ENCODE measurements around the gene VPS39.

The VPS39 gene

DNA sequence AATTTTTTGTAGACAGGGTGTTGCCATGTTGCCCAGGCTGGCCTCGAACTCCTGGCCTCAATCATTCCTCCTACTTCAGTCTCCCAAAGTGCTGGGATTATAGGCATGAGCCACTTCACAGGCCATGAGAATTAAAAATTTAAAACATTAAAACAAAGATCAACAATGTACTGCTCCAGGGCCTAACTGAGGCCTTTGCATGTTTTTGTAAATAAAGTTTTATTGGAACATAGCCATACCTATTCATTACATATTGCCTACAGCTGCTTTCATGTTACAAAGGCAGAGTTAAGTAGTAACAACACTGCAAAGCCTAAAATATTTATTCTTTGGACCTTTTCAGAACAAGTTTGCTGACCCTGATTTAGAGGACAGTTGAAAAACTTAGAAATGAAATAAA lies 9.6 kb downstream of the VPS39 start:
- Histone ChIP-seq H3K4me2 (ENCODE audit: low read length) (no peak overlapping the region), H3K27me3 (ENCODE audit: control insufficient read depth, low read length) (no peaks in the 10 kb centered on the region), H3K4me3 (ENCODE audit: low read length) (no peak overlapping the region), H3F3A (ENCODE audit: control insufficient read depth, insufficient read depth) (no peaks in the 10 kb centered on the region), H3K9me3 (ENCODE audit: control insufficient read depth, insufficient read depth, low read length) (no peaks in the 10 kb centered on the region; the same call in 1 of the 2 replicates), H3K36me3 (ENCODE audit: control insufficient read depth, low read length) (peaks cover 28% of the 10 kb centered on the region), H3K4me1 (ENCODE audit: control insufficient read depth, low read length) (no peaks in the 10 kb centered on the region), H3K9me2 (replicated peaks; ENCODE audit: control insufficient read depth, low read length) (no peaks in the 10 kb centered on the region), H4K20me1 (ENCODE audit: control insufficient read depth, insufficient read depth, low read depth, low read length) (no peaks in the 10 kb centered on the region), H3K79me2 (ENCODE audit: control insufficient read depth, low read length) (peaks cover 24% of the 10 kb centered on the region), H3K27ac (ENCODE audit: low read depth, low read length) (no peak overlapping the region)
- TF ChIP-seq, protein P1, sequence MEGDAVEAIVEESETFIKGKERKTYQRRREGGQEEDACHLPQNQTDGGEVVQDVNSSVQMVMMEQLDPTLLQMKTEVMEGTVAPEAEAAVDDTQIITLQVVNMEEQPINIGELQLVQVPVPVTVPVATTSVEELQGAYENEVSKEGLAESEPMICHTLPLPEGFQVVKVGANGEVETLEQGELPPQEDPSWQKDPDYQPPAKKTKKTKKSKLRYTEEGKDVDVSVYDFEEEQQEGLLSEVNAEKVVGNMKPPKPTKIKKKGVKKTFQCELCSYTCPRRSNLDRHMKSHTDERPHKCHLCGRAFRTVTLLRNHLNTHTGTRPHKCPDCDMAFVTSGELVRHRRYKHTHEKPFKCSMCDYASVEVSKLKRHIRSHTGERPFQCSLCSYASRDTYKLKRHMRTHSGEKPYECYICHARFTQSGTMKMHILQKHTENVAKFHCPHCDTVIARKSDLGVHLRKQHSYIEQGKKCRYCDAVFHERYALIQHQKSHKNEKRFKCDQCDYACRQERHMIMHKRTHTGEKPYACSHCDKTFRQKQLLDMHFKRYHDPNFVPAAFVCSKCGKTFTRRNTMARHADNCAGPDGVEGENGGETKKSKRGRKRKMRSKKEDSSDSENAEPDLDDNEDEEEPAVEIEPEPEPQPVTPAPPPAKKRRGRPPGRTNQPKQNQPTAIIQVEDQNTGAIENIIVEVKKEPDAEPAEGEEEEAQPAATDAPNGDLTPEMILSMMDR (IDR thresholded peaks at IDR 0.05; ENCODE audit: low read depth, low read length, poor library complexity, severe bottlenecking) = no peak
- TF ChIP-seq EZH2phosphoT487 (IDR thresholded peaks at IDR 0.05; ENCODE audit: borderline replicate concordance, low read length) = no peak

DNA sequence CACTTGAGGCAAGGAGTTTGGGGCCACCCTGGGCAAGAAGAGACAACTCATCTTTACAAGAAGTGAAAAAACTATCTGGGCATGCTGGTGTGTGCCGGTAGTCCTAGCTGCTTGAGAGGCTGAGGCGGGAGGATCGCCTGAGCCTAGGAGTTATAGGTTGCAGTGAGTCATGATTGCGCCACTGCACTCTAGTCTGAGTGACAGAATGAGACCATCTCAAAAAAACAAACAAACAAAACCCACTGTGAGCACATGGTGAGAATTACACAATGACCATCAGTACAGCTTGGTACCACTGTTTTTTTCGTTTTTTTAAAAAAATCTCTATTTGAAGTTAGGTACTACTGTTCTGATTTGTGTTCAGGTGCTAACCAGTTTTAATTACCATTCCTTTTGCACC lies 13.6 kb downstream of the VPS39 start:
- no peaks in the 10 kb centered on the region for H3K4me1 ChIP-seq (ENCODE audit: control insufficient read depth, low read length)
- H3K4me3 ChIP-seq (ENCODE audit: low read length) = no peak overlapping the region
- H3K4me2 ChIP-seq (ENCODE audit: low read length) = no peak overlapping the region
- no peak overlapping the region for H3K27ac ChIP-seq (ENCODE audit: low read depth, low read length)
- H3F3A ChIP-seq (ENCODE audit: control insufficient read depth, insufficient read depth) = no peaks in the 10 kb centered on the region
- TF ChIP-seq EZH2phosphoT487 (IDR thresholded peaks at IDR 0.05; ENCODE audit: borderline replicate concordance, low read length) = no peak
- TF ChIP-seq, protein P1 (IDR thresholded peaks at IDR 0.05; ENCODE audit: low read depth, low read length, poor library complexity, severe bottlenecking) = no peak
- no peaks in the 10 kb centered on the region for H3K27me3 ChIP-seq (ENCODE audit: control insufficient read depth, low read length)
- H3K79me2 ChIP-seq (ENCODE audit: control insufficient read depth, low read length) = peaks cover 10% of the 10 kb centered on the region; the same call in 1 of the 2 replicates
- no peaks in the 10 kb centered on the region for H4K20me1 ChIP-seq (ENCODE audit: control insufficient read depth, insufficient read depth, low read depth, low read length)
- no peaks in the 10 kb centered on the region for H3K9me2 ChIP-seq (replicated peaks; ENCODE audit: control insufficient read depth, low read length)
- H3K9me3 ChIP-seq (ENCODE audit: control insufficient read depth, insufficient read depth, low read length) = no peaks in the 10 kb centered on the region; the same call in 1 of the 2 replicates
- H3K36me3 ChIP-seq (ENCODE audit: control insufficient read depth, low read length) = peaks cover 35% of the 10 kb centered on the region

DNA sequence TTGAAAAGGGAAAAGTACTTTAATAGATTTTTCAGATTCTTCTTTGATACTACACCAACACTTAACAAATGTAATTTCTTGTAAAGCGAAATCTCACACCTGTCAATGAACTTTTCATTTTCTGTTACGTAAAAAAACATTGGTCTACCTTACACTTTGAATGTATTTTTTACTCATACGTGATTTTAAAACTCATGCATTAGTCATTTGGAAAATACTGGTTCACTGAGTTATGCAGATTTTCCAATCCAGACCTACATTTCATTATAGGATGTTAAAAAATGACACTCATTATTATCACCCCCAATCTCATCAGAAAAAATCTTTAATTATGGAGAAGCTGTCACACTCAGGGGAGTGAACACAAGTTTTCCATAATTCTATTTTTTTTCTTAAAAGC lies 14.7 kb downstream of the VPS39 start:
- H3F3A ChIP-seq (ENCODE audit: control insufficient read depth, insufficient read depth) = no peaks in the 10 kb centered on the region
- H3K79me2 ChIP-seq (ENCODE audit: control insufficient read depth, low read length) = peaks cover 10% of the 10 kb centered on the region; the same call in 1 of the 2 replicates

More for the DNA sequence above, 14.7 kb downstream of the VPS39 start:
- Histone ChIP-seq H3K4me2 (ENCODE audit: low read length) (no peak overlapping the region), H3K9me2 (replicated peaks; ENCODE audit: control insufficient read depth, low read length) (no peaks in the 10 kb centered on the region), H3K4me1 (ENCODE audit: control insufficient read depth, low read length) (no peaks in the 10 kb centered on the region), H3K27ac (ENCODE audit: low read depth, low read length) (no peak overlapping the region), H3K4me3 (ENCODE audit: low read length) (no peak overlapping the region), H3K9me3 (ENCODE audit: control insufficient read depth, insufficient read depth, low read length) (no peaks in the 10 kb centered on the region; the same call in 1 of the 2 replicates), H3K36me3 (ENCODE audit: control insufficient read depth, low read length) (peaks cover 36% of the 10 kb centered on the region), H4K20me1 (ENCODE audit: control insufficient read depth, insufficient read depth, low read depth, low read length) (no peaks in the 10 kb centered on the region), H3K27me3 (ENCODE audit: control insufficient read depth, low read length) (no peaks in the 10 kb centered on the region)
- TF ChIP-seq, protein P1 (IDR thresholded peaks at IDR 0.05; ENCODE audit: low read depth, low read length, poor library complexity, severe bottlenecking) = no peak
- TF ChIP-seq EZH2phosphoT487 (IDR thresholded peaks at IDR 0.05; ENCODE audit: borderline replicate concordance, low read length) = no peak
